Testis (tissue), 3 donors: Measurements from ENCODE around the gene MAGI1. TPM values are rescaled to one million over a fixed set of nuclear protein-coding genes. Genes with fewer than 3 reads are reported as not detected.

Experiments used
- DNase-seq: peaks from one replicate; pipeline ENCODE4 v3.0.0-alpha.2; 2019
- H3K27ac ChIP-seq, 2 donors: fragments of 200-600 bp; sonication (generic); one replicate each; pipeline ENCODE4 v1.5.1; 2019
- H3K27me3 ChIP-seq: fragments of 200-600 bp; sonication (generic); one replicate; pipeline ENCODE4 v1.5.1; 2019
- H3K36me3 ChIP-seq: fragments of 200-600 bp; sonication (generic); one replicate; pipeline ENCODE4 v1.5.1; 2017; ENCODE audit warnings: low read depth; ENCODE audit errors: missing control alignments
- H3K4me1 ChIP-seq: fragments of 200-600 bp; sonication (generic); one replicate; pipeline ENCODE4 v1.5.1; 2019
- H3K4me3 ChIP-seq, 2 donors: fragments of 200-600 bp; sonication (generic); one replicate each; pipeline ENCODE4 v1.5.1; 2017 to 2019
- H3K9me3 ChIP-seq: fragments of 200-600 bp; sonication (generic); one replicate; pipeline ENCODE4 v1.5.1; 2017
- CTCF ChIP-seq, 3 experiments: fragments of 450-650 bp in 2 of 3; fragments of 200-600 bp in 1 of 3; sonication (generic) in 1 of 3; IDR thresholded peaks; one replicate each; pipeline ENCODE4 v1.5.1; 2016 to 2019; ENCODE audit warnings: antibody characterized with exemption in 3 of 3, mild to moderate bottlenecking in 2 of 3, moderate library complexity in 1 of 3
- POLR2A ChIP-seq: fragments of 450-650 bp; IDR thresholded peaks from one replicate; pipeline ENCODE4 v1.6.1; 2017; ENCODE audit warnings: antibody characterized with exemption, mild to moderate bottlenecking, moderate library complexity
- WGBS, 2 donors: methylation state at CpG; one replicate each; pipeline ENCODE4 v1.1.5; 2018; 5-methylcytosine and 5-hydroxymethylcytosine counted together
- intact Hi-C: fragments of 100-400 bp; cut with DNase I; formaldehyde crosslinking; loops from one replicate; pipeline ENCODE4 v1.15.1; 2023; ENCODE audit warnings: low total_unique reads
- polyA plus RNA-seq: library from polyadenylated mRNA; stranded (reverse); fragments of 350-450 nt; fragmentation: Illumina TruSeq; extraction: RNeasy Lipid Tissue Mini Kit (QIAGEN cat#74804); gene quantifications from one replicate; pipeline ENCODE4 v1.2.3, GENCODE V29; 2014; ENCODE audit warnings: low read depth, low replicate concordance; ENCODE audit not compliant: insufficient read depth
- total RNA-seq, 2 donors: library from RNA; depleted of rRNA; stranded (reverse); fragments of >200 nt; gene quantifications; one replicate each; pipeline ENCODE4 v1.2.3, GENCODE V29; 2016

Gene MAGI1
- total and polyA plus RNA-seq, 3 donors from 2014 or later: 55.4 to 60.4 (median 56.1) TPM

GRCh38 chr3:65655061-65655460 lies 383.7 kb downstream of the MAGI1 start:
- Histone ChIP-seq H3K27me3 (no peaks in the 10 kb centered on the region), H3K4me1 (no peaks in the 10 kb centered on the region), H3K4me3 (no peak overlapping the region), H3K9me3 (no peaks in the 10 kb centered on the region), H3K36me3 (no peaks in the 10 kb centered on the region), H3K27ac (no peak overlapping the region)
- intact Hi-C loops: no loop called here
- 95 to 97% methylated on average over 4 of the region's 4 CpGs for WGBS, 2 donors
- TF ChIP-seq CTCF (IDR thresholded peaks at IDR 0.05) (no peak), POLR2A (no peak)
- no peak for DNase-seq

DNA sequence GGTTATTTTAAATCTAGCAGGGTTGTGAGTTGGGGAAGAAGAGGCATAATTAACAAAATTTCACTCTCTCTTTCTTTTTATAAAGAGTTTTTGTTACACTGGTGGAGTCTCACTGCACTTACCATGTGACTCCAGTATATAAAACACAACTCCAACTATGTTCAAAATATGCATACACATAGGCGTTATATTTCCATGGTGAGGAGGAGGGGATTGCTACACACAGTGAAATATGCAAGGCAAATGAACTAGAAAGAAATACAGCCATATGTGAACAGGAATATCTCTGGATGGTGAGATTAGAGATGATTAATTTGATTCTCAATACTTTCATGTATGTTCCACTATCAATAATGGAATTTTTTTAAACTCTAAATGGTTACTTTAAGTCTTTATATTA lies 385.0 kb downstream of the MAGI1 start:
- H3K4me3 ChIP-seq: no peak overlapping the region
- no peak overlapping the region for H3K27ac ChIP-seq
- no peak for TF ChIP-seq POLR2A
- no peaks in the 10 kb centered on the region for H3K4me1 ChIP-seq
- DNase-seq: no peak
- no peaks in the 10 kb centered on the region for H3K9me3 ChIP-seq
- WGBS, 2 donors: 85 to 97% methylated on average over 1 of the region's 1 CpG
- H3K27me3 ChIP-seq: no peaks in the 10 kb centered on the region
- no peaks in the 10 kb centered on the region for H3K36me3 ChIP-seq
- intact Hi-C loops: no loop called here

GRCh38 chr3:65650247-65650646 lies 388.5 kb downstream of the MAGI1 start:
- Histone ChIP-seq H3K36me3 (no peaks in the 10 kb centered on the region), H3K4me1 (no peaks in the 10 kb centered on the region), H3K4me3 (no peak overlapping the region), H3K27ac (no peak overlapping the region), H3K9me3 (no peaks in the 10 kb centered on the region), H3K27me3 (no peaks in the 10 kb centered on the region)
- intact Hi-C loops: no loop called here
- WGBS, 2 donors: 94 to 96% methylated on average over 2 of the region's 2 CpGs
- DNase-seq: no peak
- TF ChIP-seq POLR2A (no peak), CTCF (IDR thresholded peaks at IDR 0.05) (no peak)

DNA sequence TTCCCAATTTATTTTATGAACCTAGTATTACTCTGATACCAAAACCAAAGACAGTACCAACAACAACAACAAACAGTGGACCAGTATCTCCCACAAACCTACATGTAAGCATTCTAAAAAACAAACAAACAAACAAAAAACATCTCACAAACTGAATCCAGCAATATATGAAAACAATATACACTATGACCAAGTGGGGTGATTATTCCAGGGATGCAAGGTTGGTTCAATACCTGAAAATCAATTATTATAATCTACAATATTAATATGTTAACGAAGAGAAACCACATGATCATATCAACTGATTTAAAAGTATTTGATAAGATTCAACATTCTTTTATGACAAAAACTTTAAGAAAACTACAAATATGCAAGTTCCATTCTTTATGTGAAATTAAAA lies 391.3 kb downstream of the MAGI1 start:
- WGBS, 2 donors: 87 to 98% methylated on average over 1 of the region's 1 CpG
- Histone ChIP-seq H3K36me3 (no peaks in the 10 kb centered on the region), H3K27me3 (no peaks in the 10 kb centered on the region), H3K9me3 (no peaks in the 10 kb centered on the region), H3K27ac (no peak overlapping the region), H3K4me1 (no peaks in the 10 kb centered on the region), H3K4me3 (no peak overlapping the region)
- intact Hi-C loops: no loop called here
- no peak for DNase-seq
- no peak for TF ChIP-seq POLR2A
- no peak for TF ChIP-seq CTCF (IDR thresholded peaks at IDR 0.05)

DNA sequence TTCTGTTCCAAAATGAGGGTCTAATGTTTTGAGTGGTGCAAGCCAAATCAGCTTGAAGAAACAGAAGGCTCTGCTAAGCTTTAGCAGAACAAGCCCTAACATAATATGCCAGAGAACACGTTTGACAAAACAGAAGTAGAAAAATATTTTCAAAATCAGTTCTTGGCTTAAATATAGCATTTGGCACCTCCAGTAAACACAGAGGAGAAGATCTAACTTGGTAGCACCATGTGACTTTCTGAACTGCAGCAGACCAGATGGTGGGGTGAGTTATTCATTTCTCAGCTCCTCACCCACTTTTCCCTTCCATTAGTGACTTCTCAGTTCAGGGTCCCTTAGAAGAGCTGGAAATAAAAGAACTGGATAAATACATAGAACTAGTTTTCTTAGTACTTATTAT lies 395.8 kb downstream of the MAGI1 start:
- H3K36me3 ChIP-seq: no peaks in the 10 kb centered on the region
- TF ChIP-seq CTCF (IDR thresholded peaks at IDR 0.05): no peak
- no peak for TF ChIP-seq POLR2A
- no peak overlapping the region for H3K27ac ChIP-seq
- H3K4me1 ChIP-seq: no peaks in the 10 kb centered on the region
- intact Hi-C loops: no loop called here
- H3K9me3 ChIP-seq: no peaks in the 10 kb centered on the region
- 34 to 58% methylated on average over 1 of the region's 1 CpG for WGBS, 2 donors
- no peak for DNase-seq
- no peak overlapping the region for H3K4me3 ChIP-seq
- no peaks in the 10 kb centered on the region for H3K27me3 ChIP-seq
